ENCODE results near the gene EIF3D.

The EIF3D gene

GRCh38 chr22:36564422-36565158, 35.6 kb upstream of the EIF3D start (continued):
- no peak for TF ChIP-seq ZNF623 (tag by site-specific recombination; IDR thresholded peaks at IDR 0.05)

GRCh38 chr22:36563898-36564297, 34.9 kb upstream of the EIF3D start:
- no peaks in the 10 kb centered on the region for H3K36me3 ChIP-seq (ENCODE audit: control insufficient read depth in 2 of 2, insufficient read depth in 1 of 2, low read length in 2 of 2)
- no peak overlapping the region for H3K27ac ChIP-seq (ENCODE audit: extremely low read depth, low read depth, low read length)
- no peaks in the 10 kb centered on the region for H3K9me3 ChIP-seq (ENCODE audit: control insufficient read depth, insufficient read depth, low read depth, low read length)
- CTCF ChIA-PET: interaction anchor here (0.8 kb wide), 1 partner anchor 292 kb away, joined by 3 read pairs; no protein-coding TSS in a partner anchor
- H3K4me3 ChIP-seq (ENCODE audit: low read depth, low read length): no peak overlapping the region
- POLR2A ChIA-PET: no interaction called here
- TF ChIP-seq ZNF362 (tag by site-specific recombination; IDR thresholded peaks at IDR 0.05) (peak; percentile 71), GLI4 (tag by site-specific recombination; IDR thresholded peaks at IDR 0.05) (no peak), ZNF660 (tag by site-specific recombination; IDR thresholded peaks at IDR 0.05) (no peak), ZNF274 (IDR thresholded peaks at IDR 0.05; ENCODE audit: low read length) (no peak), ZNF274 (tag by site-specific recombination; IDR thresholded peaks at IDR 0.05; ENCODE audit: borderline replicate concordance) (no peak)
- TF ChIP-seq, protein P1, sequence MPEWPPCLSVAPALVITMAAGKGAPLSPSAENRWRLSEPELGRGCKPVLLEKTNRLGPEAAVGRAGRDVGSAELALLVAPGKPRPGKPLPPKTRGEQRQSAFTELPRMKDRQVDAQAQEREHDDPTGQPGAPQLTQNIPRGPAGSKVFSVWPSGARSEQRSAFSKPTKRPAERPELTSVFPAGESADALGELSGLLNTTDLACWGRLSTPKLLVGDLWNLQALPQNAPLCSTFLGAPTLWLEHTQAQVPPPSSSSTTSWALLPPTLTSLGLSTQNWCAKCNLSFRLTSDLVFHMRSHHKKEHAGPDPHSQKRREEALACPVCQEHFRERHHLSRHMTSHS (tag by site-specific recombination; IDR thresholded peaks at IDR 0.05): no peak
- H3K4me1 ChIP-seq (ENCODE audit: control insufficient read depth, insufficient read depth, low read length): no peaks in the 10 kb centered on the region

- Histone ChIP-seq H3K4me1 (ENCODE audit: control insufficient read depth, insufficient read depth, low read length) (no peaks in the 10 kb centered on the region), H3K27ac (ENCODE audit: extremely low read depth, low read depth, low read length) (no peak overlapping the region), H3K4me3 (ENCODE audit: low read depth, low read length) (no peak overlapping the region), H3K9me3 (ENCODE audit: control insufficient read depth, insufficient read depth, low read depth, low read length) (no peaks in the 10 kb centered on the region), H3K36me3 (ENCODE audit: control insufficient read depth in 2 of 2, insufficient read depth in 1 of 2, low read length in 2 of 2) (no peaks in the 10 kb centered on the region)
- TF ChIP-seq ZNF830 (tag by site-specific recombination; IDR thresholded peaks at IDR 0.05; ENCODE audit: low read depth): no peak
- no peak for TF ChIP-seq ZNF704 (tag by site-specific recombination; IDR thresholded peaks at IDR 0.05)
- TF ChIP-seq ZNF138 (tag by site-specific recombination; IDR thresholded peaks at IDR 0.05; ENCODE audit: borderline replicate concordance): no peak
- TF ChIP-seq ZBTB20 (tag by site-specific recombination; IDR thresholded peaks at IDR 0.05): no peak
- peak; percentile 41 for TF ChIP-seq ZIC2 (tag by site-specific recombination; IDR thresholded peaks at IDR 0.05)
- POLR2A ChIA-PET: no interaction called here
- CTCF ChIA-PET: no interaction called here
Measured at GRCh38 chr22:36563444-36563843, 34.5 kb upstream of the EIF3D start.

DNA sequence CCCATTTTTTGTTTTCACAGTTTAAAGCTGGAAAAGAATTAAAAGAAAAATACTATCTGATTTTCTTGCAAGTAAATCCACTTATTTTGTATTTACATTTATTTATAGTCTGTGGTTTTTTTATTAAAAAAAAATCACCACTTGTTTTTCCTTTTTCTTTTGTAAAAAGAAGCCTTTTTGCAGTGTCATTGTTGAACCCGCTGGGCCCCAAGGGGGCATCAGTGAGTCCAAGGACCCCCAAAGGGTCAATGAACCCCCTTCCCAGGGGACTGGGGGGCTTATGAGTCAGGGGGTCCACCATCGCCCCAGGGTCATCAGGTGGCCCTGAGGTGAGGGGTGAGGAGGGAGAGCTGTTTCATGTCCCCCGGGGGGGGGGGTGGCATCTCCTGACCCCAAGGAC, 34.0 kb upstream of the EIF3D start:
- Histone ChIP-seq H3K4me1 (ENCODE audit: control insufficient read depth, insufficient read depth, low read length) (no peaks in the 10 kb centered on the region), H3K36me3 (ENCODE audit: control insufficient read depth in 2 of 2, insufficient read depth in 1 of 2, low read length in 2 of 2) (no peaks in the 10 kb centered on the region), H3K4me3 (ENCODE audit: low read depth, low read length) (no peak overlapping the region), H3K27ac (ENCODE audit: extremely low read depth, low read depth, low read length) (no peak overlapping the region), H3K9me3 (ENCODE audit: control insufficient read depth, insufficient read depth, low read depth, low read length) (no peaks in the 10 kb centered on the region)
- ChIA-PET CTCF (no interaction called here), POLR2A (no interaction called here)
- TF ChIP-seq ZNF544 (tag by site-specific recombination; IDR thresholded peaks at IDR 0.05): no peak
- TF ChIP-seq ZNF433 (tag by site-specific recombination; IDR thresholded peaks at IDR 0.05; ENCODE audit: low read depth): no peak
